Liver (tissue), 9 donors: ENCODE measurements around the gene ITGB2. TPM values are rescaled to one million over a fixed set of nuclear protein-coding genes. Genes with fewer than 3 reads are reported as not detected.

Experiments used
- DNase-seq: peaks from one replicate; pipeline ENCODE4 v3.0.0-alpha.2; 2017; ENCODE audit warnings: low spot score
- H3K27ac ChIP-seq, 2 donors: one replicate each; pipeline ENCODE4 v1.7.0; 2013; ENCODE audit warnings: inconsistent platforms in 2 of 2, low read length in 2 of 2, control low read depth in 1 of 2, low read depth in 1 of 2, mild to moderate bottlenecking in 1 of 2
- H3K27me3 ChIP-seq, 4 donors: one replicate each; pipeline versions ENCODE4 v1.6.1 to v1.7.0; 2013; ENCODE audit warnings: low read length in 3 of 4, inconsistent platforms in 1 of 4, mild to moderate bottlenecking in 1 of 4, moderate library complexity in 1 of 4; ENCODE audit not compliant: control insufficient read depth in 4 of 4, insufficient read depth in 4 of 4
- H3K36me3 ChIP-seq, 4 donors: one replicate each; pipeline versions ENCODE4 v1.6.1 to v1.7.0; 2013; ENCODE audit warnings: low read length in 3 of 4, mild to moderate bottlenecking in 3 of 4, low read depth in 1 of 4, moderate library complexity in 1 of 4; ENCODE audit not compliant: control insufficient read depth in 4 of 4, insufficient read depth in 3 of 4
- H3K4me1 ChIP-seq, 4 donors: one replicate each; pipeline versions ENCODE4 v1.6.1 to v1.7.0; 2013; ENCODE audit warnings: low read length in 3 of 4, mild to moderate bottlenecking in 3 of 4, moderate library complexity in 1 of 4; ENCODE audit not compliant: control insufficient read depth in 4 of 4, insufficient read depth in 4 of 4
- H3K4me3 ChIP-seq, 3 donors: one replicate each; pipeline versions ENCODE4 v1.6.1 to v1.7.0; 2013; ENCODE audit warnings: low read length in 3 of 3, control low read depth in 1 of 3, low read depth in 1 of 3, mild to moderate bottlenecking in 1 of 3
- H3K9ac ChIP-seq, 2 donors: one replicate each; pipeline ENCODE4 v1.7.0; 2013; ENCODE audit warnings: low read length in 2 of 2, mild to moderate bottlenecking in 2 of 2, moderate library complexity in 2 of 2, control low read depth in 1 of 2, low read depth in 1 of 2
- H3K9me3 ChIP-seq, 4 donors: one replicate each; pipeline versions ENCODE4 v1.6.1 to v1.7.0; 2013; ENCODE audit warnings: low read length in 3 of 4; ENCODE audit not compliant: control insufficient read depth in 4 of 4
- ATF3 ChIP-seq: IDR thresholded peaks from 2 replicates; pipeline ENCODE4 v1.6.1; 2016; ENCODE audit warnings: antibody characterized with exemption
- CTCF ChIP-seq: fragments of 150-350 bp; IDR thresholded peaks from 2 replicates; pipeline ENCODE4 v1.5.1; 2017; ENCODE audit warnings: improper control_type of control experiment, low read depth, low read length; ENCODE audit not compliant: missing input control
- EGR1 ChIP-seq, 2 donors: IDR thresholded peaks; 2 replicates each; pipeline ENCODE4 v1.6.1; 2016 to 2018; ENCODE audit warnings: antibody characterized with exemption in 2 of 2, low read depth in 2 of 2
- FOXA1 ChIP-seq: IDR thresholded peaks from 2 replicates; pipeline ENCODE4 v1.6.1; 2016; ENCODE audit warnings: antibody characterized with exemption
- FOXA2 ChIP-seq: IDR thresholded peaks from 2 replicates; pipeline ENCODE4 v1.6.1; 2016; ENCODE audit warnings: antibody characterized with exemption
- GABPA ChIP-seq, 2 donors: IDR thresholded peaks in 1 of 2; conservative IDR thresholded peaks in 1 of 2; 2 replicates each; pipeline ENCODE4 v1.6.1; 2016; ENCODE audit warnings: antibody characterized with exemption in 2 of 2, mild to moderate bottlenecking in 1 of 2, moderate library complexity in 1 of 2
- HNF4A ChIP-seq, 2 donors: conservative IDR thresholded peaks; 2 replicates each; pipeline ENCODE4 v1.6.1; 2016; ENCODE audit warnings: antibody characterized with exemption in 2 of 2, mild to moderate bottlenecking in 2 of 2
- HNF4G ChIP-seq: IDR thresholded peaks from 2 replicates; pipeline ENCODE4 v1.6.1; 2016; ENCODE audit warnings: antibody characterized with exemption
- JUND ChIP-seq, 2 donors: IDR thresholded peaks; 2 replicates each; pipeline ENCODE4 v1.6.1; 2016; ENCODE audit warnings: antibody characterized with exemption in 2 of 2
- MAX ChIP-seq: IDR thresholded peaks from 2 replicates; pipeline ENCODE4 v1.6.1; 2016; ENCODE audit warnings: antibody characterized with exemption
- NR2F2 ChIP-seq: IDR thresholded peaks from 2 replicates; pipeline ENCODE4 v1.6.1; 2016; ENCODE audit warnings: antibody characterized with exemption
- RAD21 ChIP-seq, 2 donors: IDR thresholded peaks; 2 replicates each; pipeline ENCODE4 v1.6.1; 2016; ENCODE audit warnings: antibody characterized with exemption in 2 of 2, mild to moderate bottlenecking in 2 of 2
- REST ChIP-seq: IDR thresholded peaks from 2 replicates; pipeline ENCODE4 v1.6.1; 2016; ENCODE audit warnings: antibody characterized with exemption, mild to moderate bottlenecking
- RXRA ChIP-seq, 2 donors: IDR thresholded peaks; 2 replicates each; pipeline ENCODE4 v1.6.1; 2017 to 2018; ENCODE audit warnings: antibody characterized with exemption in 2 of 2, mild to moderate bottlenecking in 1 of 2
- SP1 ChIP-seq: IDR thresholded peaks from 2 replicates; pipeline ENCODE4 v1.6.1; 2018; ENCODE audit warnings: antibody characterized with exemption, mild to moderate bottlenecking
- TAF1 ChIP-seq: conservative IDR thresholded peaks from 2 replicates; pipeline ENCODE4 v1.6.1; 2016; ENCODE audit warnings: antibody characterized with exemption, mild to moderate bottlenecking
- YY1 ChIP-seq: IDR thresholded peaks from 2 replicates; pipeline ENCODE4 v1.6.1; 2016; ENCODE audit warnings: antibody characterized with exemption, mild to moderate bottlenecking
- ZBTB33 ChIP-seq: IDR thresholded peaks from 2 replicates; pipeline ENCODE4 v1.6.1; 2016; ENCODE audit warnings: antibody characterized with exemption
- WGBS: extraction: QIAGEN DNeasy Blood & Tissue Kit; methylation state at CpG from one replicate; pipeline ENCODE4 v1.1.7; 2013; 5-methylcytosine and 5-hydroxymethylcytosine counted together
- polyA plus RNA-seq, 2 donors: library from polyadenylated mRNA; stranded (reverse) in 1 of 2; unstranded in 1 of 2; fragments of 200-250 nt in 1 of 2; fragments of >200 nt in 1 of 2; fragmentation: Nextera tagmentation in 1 of 2; extraction: Ambion mirVana in 1 of 2; gene quantifications; one replicate each; pipeline versions ENCODE4 v1.2.1 to v1.2.3, GENCODE V29; 2013 to 2015
- total RNA-seq, 2 donors: library from RNA; depleted of rRNA; stranded (reverse); fragments of >200 nt; gene quantifications; one replicate each; pipeline ENCODE4 v1.2.3, GENCODE V29; 2014
- donor health status: healthy.
- donor health status: healthy.
- donor health status: healthy.
- donor health status: healthy.
- donor health status: healthy.

Gene ITGB2
- total and polyA plus RNA-seq, 4 donors, result 9.6 to 50.6 (median 28.7) TPM

- WGBS, result 48% methylated on average over 10 of the region's 10 CpGs
- Histone ChIP-seq H3K9me3 (no peaks in the 10 kb centered on the region), H3K27ac (peak overlapping the region; percentile 88 to 95), H3K4me1 (peaks cover 8 to 75% (median 49%) of the 10 kb centered on the region in 4 donors), H3K4me3 (no peak overlapping the region), H3K36me3 (no peaks in the 10 kb centered on the region), H3K9ac (peak overlapping the region in 1 of 2 donors; percentile 10), H3K27me3 (no peaks in the 10 kb centered on the region)
- no peak for DNase-seq
- no peak for TF ChIP-seq ATF3
- no peak for TF ChIP-seq CTCF
- TF ChIP-seq FOXA2, result peak; percentile 62
- no peak for TF ChIP-seq NR2F2
- TF ChIP-seq FOXA1, result peak; percentile 29
- TF ChIP-seq RXRA (IDR thresholded peaks at IDR 0.05), result peak in 1 of 2 donors; percentile 52
- peak; percentile 48 for TF ChIP-seq MAX
- TF ChIP-seq RAD21 (IDR thresholded peaks at IDR 0.05), result peak in 1 of 2 donors; percentile 33
- no peak for TF ChIP-seq ZBTB33
- no peak for TF ChIP-seq SP1
- peak in 1 of 2 donors; percentile 46 for TF ChIP-seq HNF4A (conservative IDR thresholded peaks at IDR 0.05)
- TF ChIP-seq TAF1, result no peak
- TF ChIP-seq GABPA (IDR thresholded peaks at IDR 0.05 in 1 of 2, conservative IDR thresholded peaks at IDR 0.05 in 1 of 2), result no peak
- TF ChIP-seq EGR1 (IDR thresholded peaks at IDR 0.05; ENCODE audit: low read depth in 2 of 2), result no peak
- TF ChIP-seq HNF4G, result no peak
- no peak for TF ChIP-seq REST
- no peak for TF ChIP-seq JUND (IDR thresholded peaks at IDR 0.05)
- TF ChIP-seq YY1, result no peak
Measured at GRCh38 chr21:44870748-44871495, 49.8 kb downstream of the ITGB2 start.
